ENCODE data around the gene GPHN. TPM values are rescaled to one million over a fixed set of nuclear protein-coding genes. Genes with fewer than 3 reads are reported as not detected.

GPHN gene
- total RNA-seq, 1 donor from 2014 or later = 12.1 TPM

- DNase-seq (ENCODE audit: low read depth, low spot score) = no peak
Measured at GRCh38 chr14:66918527-66918926, 410.6 kb downstream of the GPHN start.

GRCh38 chr14:66920196-66920595, 412.2 kb downstream of the GPHN start:
- DNase-seq (ENCODE audit: low read depth, low spot score) = no peak

- DNase-seq (ENCODE audit: low read depth, low spot score) = no peak
Measured at GRCh38 chr14:66923251-66923650, 415.3 kb downstream of the GPHN start.

- no peak for DNase-seq (ENCODE audit: low read depth, low spot score)
Measured at GRCh38 chr14:66939409-66939808, 431.5 kb downstream of the GPHN start.

- DNase-seq (ENCODE audit: low read depth, low spot score) = no peak
Measured at GRCh38 chr14:66944872-66945271, 436.9 kb downstream of the GPHN start.

GRCh38 chr14:66955159-66955558, 447.2 kb downstream of the GPHN start:
- DNase-seq (ENCODE audit: low read depth, low spot score) = no peak

GRCh38 chr14:66959437-66960050, 451.6 kb downstream of the GPHN start:
- no peak for DNase-seq (ENCODE audit: low read depth, low spot score)

GRCh38 chr14:66965831-66966230, 457.9 kb downstream of the GPHN start:
- DNase-seq (ENCODE audit: low read depth, low spot score) = no peak

- no peak for DNase-seq (ENCODE audit: low read depth, low spot score)
Measured at GRCh38 chr14:66972469-66972868, 464.5 kb downstream of the GPHN start.

- DNase-seq (ENCODE audit: low read depth, low spot score) = no peak
Measured at GRCh38 chr14:66974397-66975025, 466.6 kb downstream of the GPHN start.

- DNase-seq (ENCODE audit: low read depth, low spot score) = no peak
Measured at GRCh38 chr14:66975251-66975650, 467.3 kb downstream of the GPHN start.

GRCh38 chr14:66979101-66979974, 471.4 kb downstream of the GPHN start:
- DNase-seq (ENCODE audit: low read depth, low spot score) = no peak

GRCh38 chr14:66982247-66982646, 474.3 kb downstream of the GPHN start:
- no peak for DNase-seq (ENCODE audit: low read depth, low spot score)

- no peak for DNase-seq (ENCODE audit: low read depth, low spot score)
Measured at GRCh38 chr14:66992776-66993175, 484.8 kb downstream of the GPHN start.

- no peak for DNase-seq (ENCODE audit: low read depth, low spot score)
Measured at GRCh38 chr14:66993512-66993911, 485.6 kb downstream of the GPHN start.

GRCh38 chr14:66998013-66998412, 490.1 kb downstream of the GPHN start:
- no peak for DNase-seq (ENCODE audit: low read depth, low spot score)

GRCh38 chr14:66999978-67000377, 492.0 kb downstream of the GPHN start:
- DNase-seq (ENCODE audit: low read depth, low spot score) = no peak

- no peak for DNase-seq (ENCODE audit: low read depth, low spot score)
Measured at GRCh38 chr14:67002994-67003753, 495.2 kb downstream of the GPHN start.

GRCh38 chr14:67004521-67004920, 496.6 kb downstream of the GPHN start:
- no peak for DNase-seq (ENCODE audit: low read depth, low spot score)

GRCh38 chr14:67010602-67011001, 502.7 kb downstream of the GPHN start:
- DNase-seq (ENCODE audit: low read depth, low spot score) = no peak

- DNase-seq (ENCODE audit: low read depth, low spot score) = no peak
Measured at GRCh38 chr14:67016856-67017255, 508.9 kb downstream of the GPHN start.

- no peak for DNase-seq (ENCODE audit: low read depth, low spot score)
Measured at GRCh38 chr14:67018720-67019119, 510.8 kb downstream of the GPHN start.
